BLaER1 treated with 17β-estradiol and CSF1 and Interleukin-3, amounts not matched to agents 10 nM and 100 nM (cell line): ENCODE measurements around the gene SLC47A2.

Source experiments
- H3K27ac ChIP-seq, 11 experiments: shearing (Covaris generic); formaldehyde crosslinking; 2 replicates each; pipeline ENCODE4 v1.8.1; 2022
- H3K27me3 ChIP-seq, 11 experiments: shearing (Covaris generic); formaldehyde crosslinking; 2 replicates each; pipeline ENCODE4 v1.8.1; 2022
- H3K36me3 ChIP-seq, 11 experiments: shearing (Covaris generic); formaldehyde crosslinking; 2 replicates each; pipeline ENCODE4 v1.8.1; 2022
- H3K4me1 ChIP-seq, 10 experiments: shearing (Covaris generic); formaldehyde crosslinking; 2 replicates each; pipeline ENCODE4 v1.8.1; 2022
- H3K4me2 ChIP-seq, 11 experiments: shearing (Covaris generic); formaldehyde crosslinking; 2 replicates each; pipeline ENCODE4 v1.8.1; 2022
- H3K4me3 ChIP-seq, 10 experiments: shearing (Covaris generic); formaldehyde crosslinking; 2 replicates each; pipeline ENCODE4 v1.8.1; 2022
- H3K9ac ChIP-seq, 11 experiments: shearing (Covaris generic); formaldehyde crosslinking; 2 replicates each; pipeline ENCODE4 v1.8.1; 2022
- H3K9me3 ChIP-seq, 11 experiments: shearing (Covaris generic); formaldehyde crosslinking; replicated peaks in 1 of 11; 2 replicates each; pipeline ENCODE4 v1.8.1; 2022
- H4K20me1 ChIP-seq, 11 experiments: shearing (Covaris generic); formaldehyde crosslinking; 2 replicates each; pipeline ENCODE4 v1.8.1; 2022
- Cebpa-rat ChIP-seq, 11 experiments: shearing (Covaris generic); IDR thresholded peaks; 2 replicates each; pipeline ENCODE4 v1.8.1; 2022

SLC47A2 gene

GRCh38 chr17:19724501-19725420, 8.4 kb upstream of the SLC47A2 start:
- Histone ChIP-seq H3K4me1 (peaks cover 0 to 15% (median 3%) of the 10 kb centered on the region in 10 experiments; a peak in 6 of 20 replicates), H3K36me3 (no peaks in the 10 kb centered on the region), H3K27ac (no peak overlapping the region), H3K4me2 (no peak overlapping the region), H3K9me3 (no peaks in the 10 kb centered on the region), H3K9ac (no peak overlapping the region), H3K4me3 (no peak overlapping the region), H4K20me1 (no peaks in the 10 kb centered on the region), H3K27me3 (no peaks in the 10 kb centered on the region)
- no peak for TF ChIP-seq Cebpa-rat (IDR thresholded peaks at IDR 0.05)

- Histone ChIP-seq H3K36me3 (no peaks in the 10 kb centered on the region), H3K9me3 (no peaks in the 10 kb centered on the region), H3K9ac (no peak overlapping the region), H4K20me1 (no peaks in the 10 kb centered on the region), H3K4me1 (peaks cover 0 to 15% (median 3%) of the 10 kb centered on the region in 10 experiments; a peak in 6 of 20 replicates), H3K4me3 (no peak overlapping the region), H3K27me3 (no peaks in the 10 kb centered on the region), H3K27ac (no peak overlapping the region), H3K4me2 (no peak overlapping the region)
- TF ChIP-seq Cebpa-rat (IDR thresholded peaks at IDR 0.05), result no peak
Observed at GRCh38 chr17:19723964-19724363, 7.6 kb upstream of the SLC47A2 start.

- H3K27me3 ChIP-seq, result no peaks in the 10 kb centered on the region
- no peaks in the 10 kb centered on the region for H3K9me3 ChIP-seq
- no peak overlapping the region for H3K27ac ChIP-seq
- peak overlapping the region in 1 of 11 experiments; percentile 15; a peak in 2 of 22 replicates for H3K4me2 ChIP-seq
- no peak overlapping the region for H3K9ac ChIP-seq
- no peak overlapping the region for H3K4me3 ChIP-seq
- H4K20me1 ChIP-seq, result no peaks in the 10 kb centered on the region
- no peak for TF ChIP-seq Cebpa-rat (IDR thresholded peaks at IDR 0.05)
- peaks cover 0 to 8% (median 0%) of the 10 kb centered on the region in 10 experiments; a peak in 5 of 20 replicates for H3K4me1 ChIP-seq
- H3K36me3 ChIP-seq, result no peaks in the 10 kb centered on the region
Observed at GRCh38 chr17:19720631-19721426, 4.4 kb upstream of the SLC47A2 start.

- TF ChIP-seq Cebpa-rat (IDR thresholded peaks at IDR 0.05), result no peak
- H4K20me1 ChIP-seq, result no peaks in the 10 kb centered on the region
- no peaks in the 10 kb centered on the region for H3K36me3 ChIP-seq
- peaks cover 0 to 8% (median 0%) of the 10 kb centered on the region in 10 experiments; a peak in 5 of 20 replicates for H3K4me1 ChIP-seq
- H3K4me2 ChIP-seq, result no peak overlapping the region
- no peak overlapping the region for H3K27ac ChIP-seq
- H3K4me3 ChIP-seq, result no peak overlapping the region
- no peaks in the 10 kb centered on the region for H3K9me3 ChIP-seq
- no peak overlapping the region for H3K9ac ChIP-seq
- H3K27me3 ChIP-seq, result no peaks in the 10 kb centered on the region
Observed at GRCh38 chr17:19720210-19720475, 3.8 kb upstream of the SLC47A2 start.

GRCh38 chr17:19719355-19720209, 3.2 kb upstream of the SLC47A2 start:
- H3K36me3 ChIP-seq, result no peaks in the 10 kb centered on the region
- H3K4me1 ChIP-seq, result peaks cover 0 to 8% (median 0%) of the 10 kb centered on the region in 10 experiments; a peak in 5 of 20 replicates
- TF ChIP-seq Cebpa-rat (IDR thresholded peaks at IDR 0.05), result no peak
- no peaks in the 10 kb centered on the region for H3K9me3 ChIP-seq
- no peak overlapping the region for H3K27ac ChIP-seq
- no peaks in the 10 kb centered on the region for H3K27me3 ChIP-seq
- no peak overlapping the region for H3K9ac ChIP-seq
- H3K4me3 ChIP-seq, result no peak overlapping the region
- H3K4me2 ChIP-seq, result no peak overlapping the region
- H4K20me1 ChIP-seq, result 0 out of 22 replicates have a peak, but pooled peaks cover 0 to 4% (median 0%) of the 10 kb centered on the region in 11 experiments

GRCh38 chr17:19718613-19719354, 2.4 kb upstream of the SLC47A2 start:
- H3K4me1 ChIP-seq, result peaks cover 0 to 8% (median 0%) of the 10 kb centered on the region in 10 experiments; a peak in 5 of 20 replicates
- no peaks in the 10 kb centered on the region for H3K9me3 ChIP-seq
- no peaks in the 10 kb centered on the region for H3K36me3 ChIP-seq
- H3K9ac ChIP-seq, result no peak overlapping the region
- 0 out of 22 replicates have a peak, but pooled peaks cover 0 to 10% (median 0%) of the 10 kb centered on the region in 11 experiments for H4K20me1 ChIP-seq
- TF ChIP-seq Cebpa-rat (IDR thresholded peaks at IDR 0.05), result no peak
- no peak overlapping the region for H3K27ac ChIP-seq
- no peaks in the 10 kb centered on the region for H3K27me3 ChIP-seq
- no peak overlapping the region for H3K4me2 ChIP-seq
- H3K4me3 ChIP-seq, result no peak overlapping the region

- H3K27ac ChIP-seq, result no peak overlapping the region
- 0 out of 22 replicates have a peak, but pooled peaks cover 0 to 13% (median 0%) of the 10 kb centered on the region in 11 experiments for H4K20me1 ChIP-seq
- no peaks in the 10 kb centered on the region for H3K9me3 ChIP-seq
- no peak overlapping the region for H3K9ac ChIP-seq
- no peak overlapping the region for H3K4me3 ChIP-seq
- TF ChIP-seq Cebpa-rat (IDR thresholded peaks at IDR 0.05), result no peak
- H3K36me3 ChIP-seq, result no peaks in the 10 kb centered on the region
- no peak overlapping the region for H3K4me2 ChIP-seq
- H3K27me3 ChIP-seq, result no peaks in the 10 kb centered on the region
- peaks cover 0 to 8% (median 0%) of the 10 kb centered on the region in 10 experiments; a peak in 5 of 20 replicates for H3K4me1 ChIP-seq
Observed at GRCh38 chr17:19718041-19718612, 1.7 kb upstream of the SLC47A2 start.

- Histone ChIP-seq H3K4me1 (peaks cover 0 to 8% (median 0%) of the 10 kb centered on the region in 10 experiments; a peak in 5 of 20 replicates), H3K9me3 (no peaks in the 10 kb centered on the region), H4K20me1 (0 out of 22 replicates have a peak, but pooled peaks cover 0 to 13% (median 0%) of the 10 kb centered on the region in 11 experiments), H3K4me2 (no peak overlapping the region), H3K27ac (no peak overlapping the region), H3K36me3 (no peaks in the 10 kb centered on the region), H3K9ac (no peak overlapping the region), H3K27me3 (no peaks in the 10 kb centered on the region), H3K4me3 (no peak overlapping the region)
- no peak for TF ChIP-seq Cebpa-rat (IDR thresholded peaks at IDR 0.05)
Observed at GRCh38 chr17:19717411-19717908, 1.1 kb upstream of the SLC47A2 start.
